GM06990 (cell line): ENCODE measurements around the gene RXRA.

Source experiments
- DNase-seq: peaks from one replicate; pipeline ENCODE4 v3.0.0-alpha.2; 2011; ENCODE audit not compliant: insufficient read length; ENCODE audit errors: extremely low read depth
- H3K27me3 ChIP-seq: replicated peaks from 2 replicates; pipeline ENCODE4 v1.6.0; 2011; ENCODE audit warnings: low read length; ENCODE audit not compliant: control insufficient read depth, insufficient read depth
- H3K36me3 ChIP-seq: 2 replicates; pipeline ENCODE4 v1.5.1; 2011; ENCODE audit warnings: low read length; ENCODE audit not compliant: control insufficient read depth, insufficient read depth
- H3K4me3 ChIP-seq: replicated peaks from 2 replicates; pipeline ENCODE4 v1.5.1; 2011; ENCODE audit warnings: low read depth, mild to moderate bottlenecking, control low read depth, low read length
- TF ChIP-seq, protein P1 (sequence below): IDR thresholded peaks from 2 replicates; pipeline ENCODE4 v1.5.1; 2011; ENCODE audit warnings: low read length, control low read depth, mild to moderate bottlenecking, inconsistent platforms; ENCODE audit not compliant: insufficient read depth, poor library complexity, severe bottlenecking

RXRA gene

GRCh38 chr9:134336924-134337323 lies 10.7 kb downstream of the RXRA start:
- TF ChIP-seq, protein P1, sequence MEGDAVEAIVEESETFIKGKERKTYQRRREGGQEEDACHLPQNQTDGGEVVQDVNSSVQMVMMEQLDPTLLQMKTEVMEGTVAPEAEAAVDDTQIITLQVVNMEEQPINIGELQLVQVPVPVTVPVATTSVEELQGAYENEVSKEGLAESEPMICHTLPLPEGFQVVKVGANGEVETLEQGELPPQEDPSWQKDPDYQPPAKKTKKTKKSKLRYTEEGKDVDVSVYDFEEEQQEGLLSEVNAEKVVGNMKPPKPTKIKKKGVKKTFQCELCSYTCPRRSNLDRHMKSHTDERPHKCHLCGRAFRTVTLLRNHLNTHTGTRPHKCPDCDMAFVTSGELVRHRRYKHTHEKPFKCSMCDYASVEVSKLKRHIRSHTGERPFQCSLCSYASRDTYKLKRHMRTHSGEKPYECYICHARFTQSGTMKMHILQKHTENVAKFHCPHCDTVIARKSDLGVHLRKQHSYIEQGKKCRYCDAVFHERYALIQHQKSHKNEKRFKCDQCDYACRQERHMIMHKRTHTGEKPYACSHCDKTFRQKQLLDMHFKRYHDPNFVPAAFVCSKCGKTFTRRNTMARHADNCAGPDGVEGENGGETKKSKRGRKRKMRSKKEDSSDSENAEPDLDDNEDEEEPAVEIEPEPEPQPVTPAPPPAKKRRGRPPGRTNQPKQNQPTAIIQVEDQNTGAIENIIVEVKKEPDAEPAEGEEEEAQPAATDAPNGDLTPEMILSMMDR = no peak
- Histone ChIP-seq H3K4me3 (no peak overlapping the region), H3K36me3 (no peaks in the 10 kb centered on the region), H3K27me3 (no peaks in the 10 kb centered on the region; the same call in 1 of the 2 replicates)
- DNase-seq = no peak

DNA sequence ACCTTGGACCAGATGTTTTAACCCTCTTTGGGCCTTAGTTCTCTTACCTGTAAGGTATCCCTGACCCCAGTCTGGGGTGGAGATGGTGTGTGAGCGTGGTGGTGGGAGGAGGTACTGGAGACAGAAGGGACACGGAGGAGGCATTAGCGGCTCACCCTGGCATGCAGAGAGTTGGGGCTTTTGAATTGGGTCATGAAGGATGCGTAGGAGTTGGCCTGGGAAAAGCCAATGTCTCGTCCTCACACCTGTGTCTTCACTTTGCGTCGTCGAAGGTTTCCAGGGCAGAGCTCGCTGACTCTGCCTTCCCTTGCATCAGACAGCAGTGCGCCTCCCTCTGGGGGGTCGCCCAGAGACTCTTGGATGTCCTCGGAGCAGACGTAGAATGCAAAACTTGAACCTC lies 11.2 kb downstream of the RXRA start:
- TF ChIP-seq, protein P1 = no peak
- H3K4me3 ChIP-seq = no peak overlapping the region
- no peaks in the 10 kb centered on the region; the same call in 1 of the 2 replicates for H3K27me3 ChIP-seq
- no peak for DNase-seq
- H3K36me3 ChIP-seq = no peaks in the 10 kb centered on the region

DNA sequence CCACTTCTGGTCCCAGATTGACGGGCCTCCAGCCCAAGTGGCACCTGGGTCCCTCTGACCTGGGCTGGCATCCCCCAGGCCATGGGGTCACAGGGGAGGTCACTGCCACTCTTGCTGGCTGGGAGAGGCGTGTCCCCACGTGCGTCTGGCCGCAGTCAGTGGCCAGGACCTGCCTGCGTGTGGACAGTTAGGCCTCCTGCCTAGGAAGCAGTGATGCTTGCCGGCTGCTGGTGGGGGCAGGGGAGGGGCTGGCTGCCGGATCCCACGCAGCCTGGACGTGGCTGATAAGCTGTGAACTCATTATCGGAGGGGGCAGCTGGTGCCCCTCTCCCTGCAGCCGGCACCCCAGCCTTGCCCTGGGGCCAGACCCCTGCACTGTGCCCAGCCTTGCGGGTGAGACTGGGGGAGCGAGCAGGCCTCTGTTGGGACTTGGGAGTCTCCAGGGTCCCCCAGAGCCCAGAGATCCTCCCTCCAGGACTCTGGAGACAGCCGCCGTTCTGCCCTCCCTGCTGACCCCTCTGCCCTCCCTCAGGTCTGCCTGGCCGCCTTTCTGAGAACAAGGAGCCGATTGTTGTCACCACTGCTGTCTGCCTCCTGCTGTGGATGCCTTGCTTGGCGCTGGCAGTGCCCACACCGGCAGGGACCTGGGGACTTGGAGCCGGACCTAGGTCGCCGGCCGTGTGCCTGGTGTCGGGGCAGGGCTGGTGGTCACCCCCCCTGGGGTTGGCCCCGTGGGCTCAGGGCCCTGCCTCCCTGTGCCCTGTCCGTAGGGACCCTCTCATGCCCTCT lies 12.3 kb downstream of the RXRA start:
- DNase-seq = no peak

GRCh38 chr9:134339183-134339806 lies 13.0 kb downstream of the RXRA start:
- Histone ChIP-seq H3K27me3 (no peaks in the 10 kb centered on the region; the same call in 1 of the 2 replicates), H3K36me3 (no peaks in the 10 kb centered on the region), H3K4me3 (no peak overlapping the region)
- TF ChIP-seq, protein P1 = no peak
- no peak for DNase-seq

More for the DNA sequence above, 12.3 kb downstream of the RXRA start:
- TF ChIP-seq, protein P1 = no peak
- no peaks in the 10 kb centered on the region for H3K36me3 ChIP-seq
- H3K27me3 ChIP-seq = no peaks in the 10 kb centered on the region; the same call in 1 of the 2 replicates
- H3K4me3 ChIP-seq = no peak overlapping the region

GRCh38 chr9:134340475-134341160 lies 14.4 kb downstream of the RXRA start:
- no peak for DNase-seq
- Histone ChIP-seq H3K27me3 (no peaks in the 10 kb centered on the region; the same call in 1 of the 2 replicates), H3K36me3 (no peaks in the 10 kb centered on the region), H3K4me3 (no peak overlapping the region)
- TF ChIP-seq, protein P1 = no peak
